GM12874 (cell line): ENCODE measurements around the gene CLPSL2.

Source experiments
- TF ChIP-seq, protein P1 (sequence below): IDR thresholded peaks from 2 replicates; pipeline ENCODE4 v1.5.1; 2011; ENCODE audit warnings: low read depth, mild to moderate bottlenecking, control low read depth, low read length, moderate library complexity; ENCODE audit not compliant: insufficient read depth

Gene CLPSL2, protein sequence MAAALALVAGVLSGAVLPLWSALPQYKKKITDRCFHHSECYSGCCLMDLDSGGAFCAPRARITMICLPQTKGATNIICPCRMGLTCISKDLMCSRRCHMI

GRCh38 chr6:35776364-35777215 lies at the start of gene CLPSL2:
Gene CLPSL2, plus strand, starts transcription at chr6:35776598. Its CDS starts 21 bp downstream, at chr6:35776619.
- TF ChIP-seq, protein P1, sequence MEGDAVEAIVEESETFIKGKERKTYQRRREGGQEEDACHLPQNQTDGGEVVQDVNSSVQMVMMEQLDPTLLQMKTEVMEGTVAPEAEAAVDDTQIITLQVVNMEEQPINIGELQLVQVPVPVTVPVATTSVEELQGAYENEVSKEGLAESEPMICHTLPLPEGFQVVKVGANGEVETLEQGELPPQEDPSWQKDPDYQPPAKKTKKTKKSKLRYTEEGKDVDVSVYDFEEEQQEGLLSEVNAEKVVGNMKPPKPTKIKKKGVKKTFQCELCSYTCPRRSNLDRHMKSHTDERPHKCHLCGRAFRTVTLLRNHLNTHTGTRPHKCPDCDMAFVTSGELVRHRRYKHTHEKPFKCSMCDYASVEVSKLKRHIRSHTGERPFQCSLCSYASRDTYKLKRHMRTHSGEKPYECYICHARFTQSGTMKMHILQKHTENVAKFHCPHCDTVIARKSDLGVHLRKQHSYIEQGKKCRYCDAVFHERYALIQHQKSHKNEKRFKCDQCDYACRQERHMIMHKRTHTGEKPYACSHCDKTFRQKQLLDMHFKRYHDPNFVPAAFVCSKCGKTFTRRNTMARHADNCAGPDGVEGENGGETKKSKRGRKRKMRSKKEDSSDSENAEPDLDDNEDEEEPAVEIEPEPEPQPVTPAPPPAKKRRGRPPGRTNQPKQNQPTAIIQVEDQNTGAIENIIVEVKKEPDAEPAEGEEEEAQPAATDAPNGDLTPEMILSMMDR = no peak

DNA sequence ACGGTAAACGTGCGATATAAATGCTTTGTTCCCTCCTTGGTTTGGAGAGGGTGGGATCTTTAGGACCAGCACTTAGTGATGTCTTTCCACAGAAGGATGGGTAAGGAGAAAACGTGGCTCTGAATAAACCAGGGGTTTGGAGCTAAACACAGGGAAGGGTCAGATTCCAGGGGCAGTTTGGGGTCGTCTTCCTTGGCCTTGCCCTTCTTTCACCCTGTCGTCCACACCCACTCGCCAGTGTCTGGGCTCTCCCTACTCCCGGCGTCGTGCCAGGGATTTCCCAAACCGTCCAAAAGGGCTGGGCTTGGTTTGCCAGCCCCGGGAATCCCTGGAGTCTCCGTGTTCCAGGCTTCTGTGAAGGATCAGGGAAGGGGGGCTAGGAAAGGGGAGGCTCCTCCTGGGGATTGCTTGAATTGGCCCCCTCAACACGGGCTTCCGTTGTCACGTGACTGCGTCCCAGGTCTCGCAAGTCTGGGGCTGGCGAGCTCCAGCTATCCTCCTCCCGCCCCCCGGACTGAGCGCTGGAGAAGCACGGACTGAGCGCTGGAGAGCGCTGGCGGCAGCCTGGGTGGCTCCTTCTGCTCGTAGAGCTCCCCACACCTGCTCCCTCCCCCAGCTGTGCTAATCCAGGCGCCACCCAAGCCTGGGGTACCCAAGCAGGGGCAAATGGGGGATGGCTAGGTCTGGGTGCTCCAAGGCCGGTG lies 49.0 kb upstream of the CLPSL2 start:
- TF ChIP-seq, protein P1 = no peak

- TF ChIP-seq, protein P1 = 0 out of 2 replicates have a peak, but pooled peaks have one; percentile 15
These were observed 48.3 kb upstream of the CLPSL2 start for GRCh38 chr6:35727935-35728682.

DNA sequence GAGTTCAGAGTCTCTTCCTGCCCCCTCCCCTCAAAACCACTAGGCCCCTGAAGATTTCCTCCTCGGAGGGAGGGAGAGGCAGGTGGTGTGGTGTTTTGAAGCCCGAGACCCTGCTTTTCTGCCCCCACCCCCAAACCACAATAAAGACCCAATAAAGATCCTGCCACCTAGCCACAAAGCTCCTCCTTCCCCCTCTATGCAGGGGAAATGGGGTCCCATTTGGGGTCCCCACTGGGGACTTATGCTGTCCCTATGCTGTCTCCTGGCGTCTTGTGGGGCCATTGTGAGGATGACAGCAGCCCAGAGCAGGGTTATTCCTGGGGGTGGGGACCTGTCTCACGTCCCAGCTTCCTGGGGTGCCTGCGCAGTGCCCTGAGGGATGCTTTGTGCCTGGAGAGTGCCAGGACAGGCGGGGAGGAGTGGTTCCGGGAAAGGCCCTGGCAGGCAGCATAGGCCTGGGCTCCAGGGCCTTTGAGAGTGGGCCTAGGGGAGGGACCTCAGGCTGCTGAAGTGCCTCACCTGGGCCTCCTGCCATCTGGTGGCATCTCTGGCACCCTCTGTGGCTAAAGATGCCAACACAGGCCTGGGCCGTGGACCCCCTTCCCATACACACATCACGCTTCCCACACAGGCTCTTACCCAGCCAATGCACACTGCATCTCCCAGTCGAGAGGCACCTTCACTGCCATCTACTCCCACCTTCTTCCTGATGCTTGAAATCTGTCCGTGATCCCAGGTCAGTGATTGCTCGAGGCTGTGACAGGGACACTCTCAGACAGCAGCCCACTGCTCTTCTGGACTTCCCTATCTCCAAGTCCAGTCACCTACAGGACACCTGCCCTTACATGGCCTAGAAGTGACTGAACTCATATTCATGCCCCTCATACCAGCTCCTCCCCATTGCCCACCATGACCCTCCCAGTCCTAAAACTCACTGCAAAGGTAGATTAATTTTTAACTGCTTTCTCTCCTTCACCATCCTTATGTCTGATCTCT lies 47.4 kb upstream of the CLPSL2 start:
- TF ChIP-seq, protein P1 = peak; percentile 39

- TF ChIP-seq, protein P1 = no peak
These were observed 46.7 kb upstream of the CLPSL2 start for GRCh38 chr6:35729722-35730121.

DNA sequence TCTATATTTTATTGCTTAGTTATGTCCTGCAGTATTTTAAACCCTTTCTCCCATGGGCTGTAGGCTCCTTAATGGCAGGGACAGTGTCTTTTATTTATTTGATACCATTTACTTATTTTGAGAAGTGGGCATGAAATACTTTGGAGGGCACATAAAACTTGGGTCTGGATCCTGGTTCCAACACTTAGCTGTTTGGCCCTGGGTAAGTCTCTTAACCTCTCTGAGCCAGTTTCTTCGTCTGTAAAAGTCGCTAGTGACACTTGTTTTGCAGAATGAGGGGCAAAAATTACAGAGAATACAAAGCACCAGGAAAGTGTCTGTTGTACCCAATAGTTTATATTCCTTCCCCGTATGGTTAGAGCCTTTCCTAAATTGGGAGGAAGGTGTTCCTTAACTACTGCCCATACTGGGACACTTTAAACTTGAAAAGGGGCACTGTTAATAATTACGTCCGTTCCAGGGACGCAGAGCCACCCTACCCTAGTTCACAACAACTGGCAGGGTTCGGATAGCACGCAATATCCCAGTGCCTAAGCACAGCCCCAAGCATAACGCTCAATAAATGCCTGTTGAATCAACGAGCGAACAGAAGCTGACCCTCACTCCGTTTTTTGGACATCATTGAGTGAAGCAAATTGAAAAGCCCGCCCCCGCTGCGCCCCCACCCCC lies 45.5 kb upstream of the CLPSL2 start:
- TF ChIP-seq, protein P1 = no peak
